Fibroblast of skin of scalp (primary cell): ENCODE measurements around the gene ACSL6.
A peak's percentile ranks its signal among the peaks of the same experiment; 100 is the strongest.

Source experiments
- DNase-seq: peaks from one replicate; pipeline ENCODE4 v3.0.0-alpha.2; 2013

The ACSL6 gene

DNA sequence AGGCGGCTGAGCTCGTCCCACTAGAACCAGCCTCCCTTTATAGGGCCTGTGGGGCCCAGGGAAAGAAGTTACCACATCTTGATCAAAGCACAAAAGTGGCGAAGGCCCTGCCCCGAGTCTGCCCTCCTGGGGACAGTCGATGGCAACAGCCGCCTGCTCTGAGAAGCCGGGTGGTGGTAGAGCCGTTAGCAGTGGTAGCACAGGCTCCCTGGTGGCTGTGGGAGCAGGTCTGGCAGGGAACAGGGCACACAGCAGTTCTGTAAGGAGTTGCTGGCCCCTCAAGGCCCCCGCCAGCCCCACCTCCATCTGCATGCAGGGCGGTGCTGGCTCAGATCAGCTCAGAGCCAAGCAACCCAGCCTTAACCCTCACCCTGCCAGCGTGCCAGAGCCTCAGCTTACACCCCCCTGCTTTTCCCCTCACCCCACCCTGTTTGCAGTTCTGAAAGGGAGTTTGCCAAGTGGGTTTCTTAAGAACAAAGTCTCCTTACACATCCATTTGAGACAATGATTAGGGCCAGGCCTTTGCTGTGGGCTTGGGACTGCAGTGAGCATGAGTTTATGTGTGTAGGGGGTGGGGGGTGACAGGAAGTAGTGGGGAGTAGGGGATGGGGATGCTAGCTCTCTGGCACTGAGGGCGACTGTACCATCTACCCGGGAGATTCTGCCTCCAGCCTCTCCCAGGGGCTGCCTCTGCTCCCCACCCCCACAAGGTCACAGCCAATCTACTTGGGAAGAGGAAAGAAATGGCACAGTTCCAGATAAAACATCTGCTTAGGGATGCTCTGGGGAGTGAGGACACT, 11.8 kb downstream of the ACSL6 start:
- no peak for DNase-seq

DNA sequence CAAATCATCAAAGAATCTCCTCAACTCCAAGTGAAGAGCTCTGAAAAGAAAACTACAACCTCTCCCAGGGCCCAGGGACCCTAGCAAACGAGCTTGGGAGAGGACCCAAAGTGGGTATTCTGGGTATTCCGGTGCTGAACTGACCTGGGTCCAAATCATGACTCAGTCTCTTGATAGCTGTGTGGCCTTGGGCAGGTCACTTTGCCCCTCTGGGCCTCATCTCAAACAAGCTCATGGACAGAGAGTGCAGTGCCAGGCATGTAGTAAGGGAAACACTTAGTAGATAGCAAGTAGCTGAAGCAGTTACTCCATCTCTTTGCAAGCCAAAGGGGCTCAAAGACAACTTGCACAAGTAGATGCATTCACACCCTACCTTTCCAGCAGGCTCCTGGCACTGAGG, 12.4 kb downstream of the ACSL6 start:
- DNase-seq: no peak

DNA sequence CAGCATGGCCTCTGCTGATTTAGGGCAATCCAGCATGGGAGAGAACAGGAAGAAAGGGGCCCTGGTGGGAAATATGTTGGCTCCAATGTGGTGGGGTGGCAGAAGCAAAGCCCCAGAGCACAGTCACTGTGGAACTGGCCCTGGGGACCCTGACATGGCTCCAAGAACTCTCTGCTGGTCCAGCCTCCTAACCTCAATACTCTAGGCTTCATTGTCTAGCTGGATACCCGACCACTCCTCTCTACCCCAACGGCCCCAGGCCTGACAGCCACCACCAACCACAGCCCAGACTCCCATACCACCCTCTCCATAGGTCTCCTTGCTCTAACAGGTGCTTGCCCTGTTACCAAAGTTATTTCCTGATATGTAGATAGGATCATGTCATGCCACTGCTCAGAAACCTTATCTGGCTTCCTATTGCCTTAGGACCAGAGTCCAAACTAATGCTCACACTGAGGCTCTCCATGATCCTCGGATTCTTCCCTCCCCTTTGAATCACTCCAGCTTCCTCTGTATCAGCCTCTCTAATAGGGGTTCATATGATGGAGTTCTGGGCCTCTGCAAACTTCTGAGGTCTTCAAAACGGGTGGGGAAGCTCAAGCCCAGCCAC, 12.9 kb downstream of the ACSL6 start:
- DNase-seq: no peak

DNA sequence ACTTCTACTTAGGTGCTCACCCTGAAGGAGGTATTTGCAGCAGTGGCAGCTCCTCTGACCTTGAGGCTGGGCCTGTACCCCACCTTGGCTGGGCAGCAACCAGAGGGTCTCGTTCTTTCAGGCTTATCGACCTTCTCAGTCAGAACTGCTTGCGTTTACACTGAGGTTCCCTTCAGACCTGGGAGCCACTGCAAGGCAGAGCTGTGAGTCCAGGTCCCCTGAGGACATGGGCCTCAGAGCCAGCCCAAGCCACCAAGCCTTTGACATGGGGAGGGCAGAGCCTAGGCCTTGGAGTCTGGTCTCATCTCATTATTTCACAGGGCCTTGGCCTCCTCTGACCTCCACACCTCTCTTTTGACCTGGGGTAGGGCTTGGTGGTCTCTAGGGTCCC, 13.7 kb downstream of the ACSL6 start:
- no peak for DNase-seq

DNA sequence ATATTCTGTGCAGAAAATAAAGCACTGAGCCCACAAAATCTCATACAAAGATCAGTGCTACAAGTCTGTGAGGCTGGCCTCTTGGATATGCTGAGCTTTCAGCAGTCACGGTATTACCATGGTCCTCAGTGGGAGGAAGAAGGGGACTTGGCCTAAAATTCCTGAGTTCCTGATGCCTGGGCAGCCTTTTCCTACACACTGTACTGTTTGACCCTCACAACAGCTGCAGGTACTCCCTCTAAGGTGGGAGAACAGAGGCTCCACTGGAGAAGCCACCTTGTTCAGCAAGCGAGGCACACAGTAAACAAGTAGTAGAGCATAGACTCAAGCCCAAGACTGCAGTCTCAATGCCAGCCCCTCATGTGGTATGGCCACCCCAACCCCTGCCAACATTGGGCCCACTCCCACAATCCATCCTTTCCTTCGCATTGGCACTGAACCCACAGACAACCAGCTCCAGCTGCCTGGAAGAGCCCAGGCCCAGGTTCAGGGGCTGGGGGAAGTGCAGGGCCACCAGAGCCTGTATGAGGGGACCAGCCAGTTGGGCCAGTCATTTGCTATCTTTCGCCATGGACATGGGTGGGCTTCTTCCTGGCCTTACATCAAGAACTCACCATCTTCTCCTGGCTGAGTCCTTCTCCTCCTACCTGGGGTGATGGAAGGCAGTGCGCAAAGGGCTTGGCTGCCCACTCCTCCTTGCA, 14.3 kb downstream of the ACSL6 start:
- no peak for DNase-seq

DNA sequence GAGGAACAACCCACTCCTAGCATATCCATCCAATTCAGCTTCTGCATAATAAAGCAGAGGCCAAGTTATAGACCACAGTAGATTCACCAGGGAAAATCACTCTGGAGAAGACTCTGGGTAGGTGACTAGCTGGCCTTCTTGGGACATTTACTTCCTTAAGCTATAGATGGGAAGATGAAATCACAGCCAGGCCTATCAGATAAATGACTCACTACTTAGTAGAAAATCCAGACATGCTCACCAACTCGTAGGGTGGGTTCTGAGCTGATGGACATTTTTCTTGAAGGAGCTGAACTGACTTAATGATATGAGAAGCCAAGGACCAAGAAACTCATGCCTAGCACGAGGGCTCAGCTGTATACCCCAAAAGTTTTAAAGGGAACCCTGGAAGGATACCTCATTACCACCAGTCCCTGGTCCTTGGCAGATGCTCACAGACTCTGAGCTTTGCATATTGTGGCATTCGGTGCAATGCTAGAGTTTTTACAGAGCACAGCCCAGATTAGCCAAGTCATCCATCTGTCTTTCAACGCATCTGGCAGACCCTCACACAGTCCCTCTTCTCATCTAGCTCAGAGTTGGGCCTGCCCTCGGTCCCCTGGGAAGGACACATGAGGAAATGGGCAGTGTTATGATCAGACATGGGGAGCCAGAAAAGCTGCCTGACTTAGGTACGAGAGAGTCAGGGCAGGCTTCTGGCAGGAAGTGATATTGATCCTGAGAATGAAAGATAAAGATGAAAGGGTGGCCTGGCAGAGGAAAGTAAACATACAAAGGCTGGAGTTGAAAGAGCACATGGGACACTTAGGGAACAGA, 15.0 kb downstream of the ACSL6 start:
- no peak for DNase-seq

DNA sequence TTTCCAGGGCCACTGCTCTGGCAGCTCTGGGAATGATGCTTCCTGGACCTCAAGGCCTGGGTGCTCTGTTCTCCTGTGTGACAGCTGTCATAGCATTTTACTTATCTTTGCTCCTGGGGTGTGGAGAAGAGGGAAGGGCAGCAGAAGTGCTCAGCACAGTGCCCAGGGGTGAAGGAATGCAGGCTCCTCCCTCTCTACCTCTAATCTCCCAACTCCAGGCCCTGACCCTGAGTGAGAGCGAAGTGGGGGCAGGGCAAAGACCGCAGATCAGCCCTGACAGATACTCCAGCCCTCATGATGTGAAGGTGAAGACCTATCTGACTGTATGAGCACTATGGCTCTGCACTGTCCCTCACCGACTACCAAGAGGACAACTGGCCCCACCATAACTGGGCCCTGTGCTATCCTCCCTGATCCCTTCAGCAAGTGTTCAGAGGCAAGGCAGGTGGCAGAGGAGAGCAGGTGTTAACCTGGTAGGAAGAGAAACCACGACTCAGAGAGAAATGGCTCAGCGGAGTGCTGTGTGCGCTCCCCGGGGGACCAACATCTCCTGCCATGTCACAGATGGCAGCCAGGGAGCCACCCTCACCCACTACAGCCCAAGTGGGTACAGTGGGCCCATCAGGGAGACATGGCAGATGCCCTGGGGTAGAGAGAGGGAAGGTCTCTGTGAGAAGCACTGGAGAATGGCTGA, 16.8 kb downstream of the ACSL6 start:
- no peak for DNase-seq

DNA sequence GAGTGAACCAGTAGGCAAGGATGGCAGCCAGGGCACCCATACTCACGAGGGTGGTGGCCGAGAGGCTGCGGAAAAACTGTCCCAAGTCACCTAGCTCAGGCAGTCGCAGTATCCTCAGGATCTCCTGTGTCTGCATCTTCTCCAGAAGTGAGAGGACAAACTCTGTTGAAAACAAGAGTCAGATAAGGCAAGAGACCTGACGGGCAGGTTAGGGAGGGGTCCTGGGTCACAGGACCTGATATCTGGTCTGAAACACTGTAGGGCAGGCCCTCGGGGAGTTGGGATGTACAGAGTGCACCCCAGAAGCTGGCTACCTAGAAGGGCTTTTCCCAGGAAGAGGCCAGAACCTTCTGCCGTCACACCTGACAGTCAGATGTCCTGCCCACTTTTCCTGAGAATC, 17.4 kb downstream of the ACSL6 start:
- no peak for DNase-seq

DNA sequence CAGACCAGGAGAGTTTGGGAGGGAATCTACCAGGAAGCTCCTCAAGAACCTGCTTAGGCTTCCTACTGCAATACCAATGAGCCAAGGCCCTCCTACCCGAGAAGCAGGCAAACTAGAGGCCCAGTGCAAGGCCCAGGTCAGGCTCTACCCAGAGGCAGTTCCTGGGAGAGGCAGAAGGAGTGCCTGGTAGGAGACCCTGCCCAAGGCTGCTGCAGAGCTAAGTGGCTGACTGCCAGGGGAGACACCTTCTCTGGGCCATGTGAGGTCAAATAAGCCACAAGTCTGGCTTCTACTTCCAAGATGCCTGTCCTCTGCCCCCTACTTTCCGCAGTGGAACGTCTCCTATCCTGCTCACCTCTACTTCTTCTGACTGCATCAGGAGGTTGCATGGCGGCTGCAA, 17.8 kb downstream of the ACSL6 start:
- no peak for DNase-seq

DNA sequence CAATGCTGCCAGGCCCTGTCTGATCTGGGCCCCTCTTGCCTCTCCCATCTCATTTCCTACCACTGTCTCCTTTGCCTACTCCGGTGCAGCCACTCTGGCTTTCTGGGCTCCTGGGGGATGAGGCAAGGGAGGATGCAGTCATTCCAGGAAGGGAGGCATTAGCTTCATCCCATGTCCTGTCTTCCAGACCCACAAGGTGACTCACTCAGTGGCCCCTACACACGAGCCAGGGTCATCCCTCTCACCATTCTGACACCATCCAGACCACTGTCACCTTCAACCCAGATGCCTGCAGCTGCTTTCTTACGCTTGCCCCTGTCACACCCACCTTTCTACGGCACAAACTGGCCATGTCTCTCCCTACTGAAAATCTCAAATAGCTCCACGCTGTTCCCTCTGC, 19.1 kb downstream of the ACSL6 start:
- DNase-seq: no peak

DNA sequence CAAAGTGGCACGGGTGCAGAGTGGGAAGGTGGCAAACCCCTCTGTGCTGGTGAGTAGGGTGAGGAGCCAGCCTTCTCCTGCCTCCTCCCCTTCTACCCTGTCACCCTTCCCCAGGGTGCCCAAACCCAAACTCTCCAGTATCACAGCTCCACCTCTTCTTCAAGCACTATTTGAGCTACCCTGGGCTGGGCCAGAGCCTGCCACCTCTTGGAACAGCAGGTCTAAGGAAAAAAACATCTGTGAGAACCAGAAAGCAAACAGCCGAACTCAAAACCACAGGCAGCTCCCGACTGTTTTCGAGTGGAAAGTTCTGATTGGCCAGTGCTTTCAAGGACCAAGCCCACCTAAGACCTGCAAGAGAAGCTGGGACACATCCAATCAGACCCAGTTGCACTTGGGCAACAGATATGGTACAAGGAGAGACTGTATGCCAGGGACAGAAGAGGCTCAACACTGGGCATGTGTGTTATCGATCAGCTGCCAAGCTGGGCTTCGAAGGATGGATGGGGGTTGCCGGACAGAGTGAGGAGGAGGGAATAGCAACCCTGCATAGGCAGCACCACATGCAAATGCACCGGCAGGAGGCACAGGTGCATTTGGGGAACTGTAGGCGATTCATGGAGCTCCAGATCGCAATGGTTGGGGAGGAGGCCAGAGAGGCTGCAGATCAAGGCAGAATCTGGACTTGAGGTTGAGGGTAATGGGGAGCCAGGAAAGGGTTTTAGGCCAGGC, 19.7 kb downstream of the ACSL6 start:
- no peak for DNase-seq

DNA sequence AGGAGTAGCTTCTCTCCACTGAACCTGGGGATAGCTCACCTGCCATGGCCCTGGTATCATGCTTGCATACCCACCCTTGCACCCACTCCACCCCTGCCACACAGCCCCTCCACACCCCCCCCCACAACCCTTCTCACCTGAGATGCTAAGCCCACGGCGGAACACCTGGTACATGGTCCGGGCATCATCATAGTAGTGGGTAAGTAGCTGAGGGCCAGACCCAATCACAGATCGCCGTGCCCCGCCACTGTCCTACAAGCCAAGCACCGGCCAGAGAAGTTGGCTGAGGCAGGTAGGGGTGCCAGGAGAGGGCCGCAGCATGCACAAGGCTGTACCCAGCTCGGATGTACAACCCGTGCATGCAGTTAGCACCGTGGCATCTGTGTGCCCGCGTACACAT, 20.7 kb downstream of the ACSL6 start:
- DNase-seq: no peak

DNA sequence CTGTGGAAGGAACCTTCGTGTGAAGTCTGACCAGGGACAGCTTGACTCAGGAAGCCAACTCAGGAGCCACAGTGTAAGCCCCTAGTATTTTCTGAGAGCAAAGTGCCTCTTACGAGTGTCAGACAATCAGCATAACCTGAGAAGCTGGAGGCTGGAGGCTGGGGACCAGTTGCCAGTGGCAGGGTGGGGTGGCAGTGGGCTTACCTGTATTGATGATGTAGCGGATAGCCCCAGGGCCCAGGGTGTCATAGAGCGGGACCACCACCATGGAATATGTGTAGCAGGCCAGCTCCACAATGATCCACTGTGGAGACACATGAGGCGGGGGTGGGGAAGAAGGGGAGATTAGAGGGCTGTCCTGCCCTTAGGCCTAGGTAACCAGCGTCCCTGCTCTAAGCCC, 22.9 kb downstream of the ACSL6 start:
- no peak for DNase-seq

DNA sequence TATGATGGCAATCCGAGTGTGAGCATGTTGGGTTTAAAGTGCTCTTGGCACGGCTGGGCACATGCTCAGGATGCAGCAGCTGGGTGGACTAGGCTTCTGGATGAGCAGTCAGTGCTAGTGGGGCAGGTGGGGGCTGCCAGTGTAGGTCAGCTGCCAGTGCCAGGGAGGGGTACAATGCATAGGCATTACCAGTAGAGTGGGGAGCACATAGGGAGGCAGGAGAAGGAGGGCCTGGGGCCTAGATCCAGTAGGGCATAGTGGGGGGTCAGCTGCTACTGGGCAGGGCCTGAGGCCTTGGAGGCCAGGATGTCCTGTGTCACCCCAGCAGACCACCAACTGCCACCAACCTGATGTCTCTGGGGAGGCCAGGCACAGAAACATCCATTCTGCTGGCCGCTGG, 24.2 kb downstream of the ACSL6 start:
- DNase-seq: no peak

DNA sequence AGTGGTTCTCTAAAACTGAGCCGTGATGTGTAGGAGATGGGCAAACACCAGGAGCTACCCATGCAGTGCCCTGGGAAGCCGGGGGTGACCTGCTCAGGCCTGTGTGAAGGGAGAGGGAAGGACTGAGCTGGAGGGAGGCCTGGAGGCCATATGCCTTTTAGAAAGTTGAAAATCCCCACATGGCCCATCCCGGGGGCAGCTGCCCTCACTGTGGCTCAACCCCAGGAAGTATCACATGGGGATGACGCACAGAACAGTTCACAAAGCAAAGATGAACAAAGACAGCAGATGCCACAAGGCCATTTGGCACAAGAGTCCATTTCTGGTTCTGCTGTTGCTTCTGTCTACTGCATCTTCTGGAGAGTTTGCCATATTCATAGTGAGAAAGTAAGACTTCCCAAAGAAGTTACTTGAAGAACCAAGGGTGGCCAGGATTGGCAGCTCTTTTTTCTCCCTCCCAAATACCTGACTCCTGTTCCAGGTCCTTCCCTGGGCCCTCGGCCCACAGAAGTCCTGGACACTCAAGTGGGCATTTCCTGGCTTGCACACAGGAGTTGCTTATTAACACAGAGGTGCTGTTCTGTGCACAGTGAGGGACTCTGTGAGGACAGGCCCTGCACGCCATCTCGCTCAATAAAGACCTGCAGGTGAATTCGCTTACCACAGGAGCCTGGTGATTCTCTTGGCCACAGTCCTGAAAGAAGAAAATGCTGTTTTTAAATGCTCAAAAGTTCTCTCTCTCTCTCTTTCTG, 25.1 kb downstream of the ACSL6 start:
- DNase-seq: no peak

DNA sequence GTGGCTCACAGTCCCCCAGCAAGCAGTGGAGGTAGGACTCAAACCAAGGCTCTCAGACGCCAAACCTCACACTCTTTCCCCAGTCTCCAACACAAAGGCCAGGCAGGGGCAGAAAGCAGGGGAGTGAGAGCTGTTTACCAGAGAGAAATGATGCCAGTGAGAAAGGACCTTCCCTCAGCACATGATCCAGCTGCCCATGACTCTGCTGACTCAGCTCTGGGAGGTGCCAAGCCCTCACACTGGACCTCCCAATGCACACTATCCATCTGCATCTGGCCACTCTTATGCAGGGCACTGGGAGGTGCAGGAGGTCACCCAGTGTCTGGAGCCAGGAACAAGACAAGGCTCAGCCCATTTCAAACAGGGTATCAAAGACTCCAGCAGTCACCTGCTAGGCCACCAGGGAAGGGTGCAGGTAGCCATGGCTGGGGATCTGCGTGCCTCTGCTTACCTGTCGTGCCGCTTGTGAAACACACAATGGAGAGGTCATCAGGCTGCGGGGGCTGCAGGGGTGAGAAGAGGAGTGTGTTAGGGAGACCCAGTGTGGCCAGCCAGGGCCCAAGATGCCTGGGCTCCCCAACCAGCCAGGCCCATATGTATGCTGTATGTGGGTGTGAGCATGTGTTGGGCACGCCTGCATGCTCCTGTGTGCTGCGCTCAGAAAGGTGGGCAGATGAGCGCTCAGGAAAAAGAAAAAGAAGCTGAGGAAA, 26.3 kb downstream of the ACSL6 start:
- no peak for DNase-seq

DNA sequence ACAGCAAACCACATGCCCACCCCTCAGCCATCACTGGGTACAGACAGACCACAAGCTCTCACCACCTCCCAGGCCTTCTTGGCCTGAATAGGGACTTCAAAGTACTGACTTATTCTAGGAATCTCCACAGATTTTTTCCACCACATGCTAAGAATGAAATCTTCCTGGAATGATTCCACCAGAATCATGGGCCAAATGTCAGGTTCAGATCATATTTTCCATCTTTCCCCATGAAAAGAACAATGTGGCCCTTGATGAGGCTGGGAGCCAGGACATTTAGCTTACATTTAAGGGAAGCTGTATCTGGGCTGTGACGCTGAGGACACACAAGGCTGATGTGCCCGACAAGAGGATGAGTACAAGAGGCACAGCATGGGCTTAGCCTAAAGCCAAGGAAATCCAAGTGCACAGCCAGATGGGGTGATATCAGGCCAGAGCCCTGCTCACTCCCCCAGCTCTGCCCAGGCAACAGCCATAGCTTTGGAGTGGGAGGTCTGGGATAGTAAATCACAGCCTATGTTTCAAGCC, 28.1 kb downstream of the ACSL6 start:
- DNase-seq: peak; percentile 38

DNA sequence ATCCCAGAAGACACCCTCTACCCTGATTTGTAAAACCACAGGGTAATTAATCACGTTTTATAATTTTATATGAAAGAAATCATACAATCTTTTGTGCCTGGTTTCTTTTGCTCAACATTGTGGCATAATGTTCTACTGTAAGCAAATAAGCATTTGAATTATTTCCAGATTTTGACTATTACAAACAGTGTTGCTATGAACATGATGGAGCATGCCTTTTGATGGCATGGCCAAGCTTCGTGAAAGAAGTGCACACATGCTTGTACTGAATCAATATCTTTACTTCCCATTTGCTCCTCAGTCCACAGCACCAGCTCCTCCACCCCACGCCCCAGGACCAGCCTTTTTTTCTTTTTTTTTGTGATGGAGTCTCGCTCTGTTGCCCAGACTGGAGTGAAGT, 29.9 kb downstream of the ACSL6 start:
- DNase-seq: no peak

DNA sequence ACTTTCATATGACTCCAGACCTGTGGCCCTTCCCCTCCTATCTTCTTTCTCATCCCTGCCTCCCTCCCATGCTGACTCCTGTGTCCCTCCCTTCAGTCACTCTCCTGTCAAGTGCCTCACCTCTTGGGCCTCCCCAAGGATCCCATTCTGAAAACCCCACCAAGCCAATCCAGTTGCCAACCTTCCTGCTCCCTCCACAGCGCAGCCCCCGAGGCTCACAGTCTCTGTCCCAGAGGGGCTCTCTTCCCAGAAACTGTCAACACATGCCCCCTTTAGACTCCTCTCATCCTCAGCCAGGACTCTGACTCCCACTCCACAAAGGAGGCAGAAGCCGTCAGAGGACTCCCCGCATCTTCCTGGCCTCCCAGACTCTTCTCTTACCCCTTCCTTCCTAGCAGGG, 30.8 kb downstream of the ACSL6 start:
- no peak for DNase-seq

DNA sequence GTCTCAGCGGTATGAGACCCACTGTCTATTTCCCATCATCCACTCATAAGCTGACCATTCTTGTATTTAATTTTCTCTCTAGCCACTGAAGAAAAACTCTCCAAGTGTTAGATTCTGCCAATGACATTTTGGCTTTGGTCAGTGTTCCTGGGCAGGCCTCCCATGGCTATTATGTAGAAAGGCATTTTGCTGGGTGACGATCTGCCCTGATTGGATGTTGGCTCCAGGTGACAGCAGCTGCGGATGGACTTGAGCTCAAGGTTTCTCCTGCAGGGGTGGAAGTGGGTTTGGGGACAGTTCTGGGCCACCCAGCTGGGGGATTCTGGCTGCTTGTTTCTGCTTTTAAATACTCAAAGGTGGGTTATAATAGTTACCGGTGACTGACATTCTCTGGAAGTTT, 31.6 kb downstream of the ACSL6 start:
- no peak for DNase-seq
